Ascending aorta (tissue), 2 donors: Measurements from ENCODE around the gene SLC41A3. TPM values are rescaled to one million over a fixed set of nuclear protein-coding genes. Genes with fewer than 3 reads are reported as not detected.
A peak's percentile ranks its signal among the peaks of the same experiment; 100 is the strongest.

Source experiments
- DNase-seq, 2 donors: peaks; one replicate each; pipeline ENCODE4 v3.0.0-alpha.2; 2019; ENCODE audit warnings: low spot score in 2 of 2
- H3K27ac ChIP-seq, 2 donors: fragments of 200-600 bp; sonication (generic); one replicate each; pipeline ENCODE4 v1.5.1; 2016 to 2017; ENCODE audit warnings: mild to moderate bottlenecking in 1 of 2
- H3K27me3 ChIP-seq: fragments of 200-600 bp; sonication (generic); one replicate; pipeline ENCODE4 v1.5.1; 2017
- H3K36me3 ChIP-seq, 2 donors: fragments of 200-600 bp; sonication (generic); one replicate each; pipeline ENCODE4 v1.5.1; 2016
- H3K4me1 ChIP-seq, 2 donors: fragments of 200-600 bp; sonication (generic); one replicate each; pipeline ENCODE4 v1.5.1; 2016 to 2017; ENCODE audit warnings: mild to moderate bottlenecking in 1 of 2
- H3K4me3 ChIP-seq, 2 donors: fragments of 200-600 bp; sonication (generic); one replicate each; pipeline ENCODE4 v1.5.1; 2016 to 2017; ENCODE audit warnings: mild to moderate bottlenecking in 1 of 2
- H3K9me3 ChIP-seq, 2 donors: fragments of 200-600 bp; sonication (generic); one replicate each; pipeline ENCODE4 v1.5.1; 2016
- CTCF ChIP-seq, 3 experiments: fragments of 200-600 bp in 2 of 3; fragments of 450-650 bp in 1 of 3; sonication (generic) in 2 of 3; IDR thresholded peaks; one replicate each; pipeline ENCODE4 v1.5.1; 2016 to 2019; ENCODE audit warnings: antibody characterized with exemption in 3 of 3, mild to moderate bottlenecking in 1 of 3, moderate library complexity in 1 of 3
- intact Hi-C: fragments of 100-400 bp; cut with DNase I; formaldehyde crosslinking; loops from one replicate; pipeline ENCODE4 v1.15.1; 2023
- total RNA-seq: library from RNA; depleted of rRNA; stranded (reverse); fragments of >200 nt; gene quantifications from one replicate; pipeline ENCODE4 v1.1.0, GENCODE V29; 2016

The SLC41A3 gene
- total RNA-seq, 1 donor from 2014 or later = 111 TPM

DNA sequence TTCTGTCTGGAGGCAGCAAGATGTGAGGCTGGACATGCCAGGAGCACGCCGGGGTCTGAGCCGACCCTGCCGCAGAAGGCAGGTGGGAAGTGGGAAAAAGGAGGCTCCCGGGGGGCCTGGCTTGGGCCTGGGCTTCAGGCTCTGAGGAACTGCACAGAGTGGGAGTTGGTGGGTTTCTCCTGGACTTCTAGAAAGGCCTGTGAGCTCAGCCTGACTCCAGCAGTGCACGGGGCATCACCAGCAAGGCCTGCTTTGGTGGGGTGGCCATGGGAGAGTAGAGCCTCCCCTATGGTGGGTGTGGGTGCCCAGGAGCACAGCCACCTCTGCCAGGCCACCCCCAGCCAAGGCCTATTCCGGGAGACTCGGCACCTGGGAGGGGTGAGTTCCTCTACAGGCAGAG lies 18.1 kb upstream of the SLC41A3 start:
- Histone ChIP-seq H3K27ac (peak overlapping the region; percentile 96 to 98), H3K4me3 (no peak overlapping the region), H3K9me3 (no peaks in the 10 kb centered on the region), H3K36me3 (peaks cover 8 to 23% of the 10 kb centered on the region in 2 donors), H3K27me3 (no peaks in the 10 kb centered on the region), H3K4me1 (peaks cover 24 to 46% of the 10 kb centered on the region in 2 donors)
- no peak for TF ChIP-seq CTCF (IDR thresholded peaks at IDR 0.05)
- no peak for DNase-seq
- intact Hi-C loops = loop anchor here (2.0 to 5.0 kb wide), 3 partner anchors 79 to 375 kb away; partner anchors contain the start of genes ALDH1L1 and ZXDC

DNA sequence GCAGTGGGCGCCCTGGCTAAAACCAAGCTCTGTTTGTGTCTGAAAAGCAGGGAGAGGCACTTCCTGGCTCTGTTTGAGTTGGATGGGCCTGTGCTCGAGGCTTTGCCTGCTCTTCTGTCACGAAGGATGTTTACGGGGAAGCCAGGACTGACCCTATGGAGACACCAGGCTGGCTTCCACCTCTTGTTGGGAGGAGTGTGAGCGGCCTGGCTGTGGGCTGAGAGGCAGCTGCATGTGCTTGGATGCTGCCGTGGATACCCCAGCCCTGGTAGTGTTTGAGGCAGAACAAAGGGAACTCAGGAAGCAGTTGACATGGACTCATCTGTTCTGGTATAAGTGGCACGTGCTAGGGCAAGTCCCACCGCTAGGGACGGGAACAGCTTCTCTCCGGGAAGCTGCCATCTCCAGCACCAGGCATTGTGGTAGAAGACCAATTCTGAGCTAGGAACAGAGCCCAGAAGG lies 17.6 kb upstream of the SLC41A3 start:
- Histone ChIP-seq H3K9me3 (no peaks in the 10 kb centered on the region), H3K4me3 (peak overlapping the region in 1 of 2 donors; percentile 48), H3K27ac (peak overlapping the region; percentile 96 to 98), H3K27me3 (no peaks in the 10 kb centered on the region), H3K36me3 (peaks cover 8 to 19% of the 10 kb centered on the region in 2 donors), H3K4me1 (peaks cover 24 to 46% of the 10 kb centered on the region in 2 donors)
- intact Hi-C loops = loop anchor here (1.0 to 5.0 kb wide), 4 partner anchors 17 to 376 kb away; partner anchors contain the start of genes SLC41A3 and ZXDC
- TF ChIP-seq CTCF (IDR thresholded peaks at IDR 0.05) = no peak
- DNase-seq = no peak

GRCh38 chr3:126100634-126101301 lies 16.8 kb upstream of the SLC41A3 start:
- Histone ChIP-seq H3K36me3 (peaks cover 6 to 11% of the 10 kb centered on the region in 2 donors), H3K4me1 (peaks cover 24 to 46% of the 10 kb centered on the region in 2 donors), H3K27me3 (no peaks in the 10 kb centered on the region), H3K27ac (peak overlapping the region; percentile 96 to 98), H3K4me3 (peak overlapping the region in 1 of 2 donors; percentile 48), H3K9me3 (no peaks in the 10 kb centered on the region)
- intact Hi-C loops = loop anchor here (1.0 to 5.0 kb wide), 4 partner anchors 16 to 377 kb away; partner anchors contain the start of genes SLC41A3 and ZXDC
- peak in 1 of 2 donors; percentile 86 for DNase-seq
- no peak for TF ChIP-seq CTCF (IDR thresholded peaks at IDR 0.05)

GRCh38 chr3:126100269-126100633 lies 16.3 kb upstream of the SLC41A3 start:
- Histone ChIP-seq H3K9me3 (no peaks in the 10 kb centered on the region), H3K4me1 (peaks cover 24 to 46% of the 10 kb centered on the region in 2 donors), H3K4me3 (peak overlapping the region in 1 of 2 donors; percentile 48), H3K27me3 (no peaks in the 10 kb centered on the region), H3K27ac (peak overlapping the region; percentile 96 to 98), H3K36me3 (peaks cover under 1 to 6% of the 10 kb centered on the region in 2 donors)
- no peak for TF ChIP-seq CTCF (IDR thresholded peaks at IDR 0.05)
- DNase-seq = no peak
- intact Hi-C loops = loop anchor here (2.0 to 5.0 kb wide), 3 partner anchors 109 to 377 kb away; partner anchors contain the start of gene ZXDC

- no peak for TF ChIP-seq CTCF (IDR thresholded peaks at IDR 0.05)
- peak overlapping the region; percentile 66 to 96 for H3K27ac ChIP-seq
- H3K27me3 ChIP-seq = no peaks in the 10 kb centered on the region
- no peak for DNase-seq
- H3K4me1 ChIP-seq = peaks cover 24 to 44% of the 10 kb centered on the region in 2 donors
- intact Hi-C loops = no loop called here
- H3K36me3 ChIP-seq = no peaks in the 10 kb centered on the region
- H3K9me3 ChIP-seq = no peaks in the 10 kb centered on the region
- H3K4me3 ChIP-seq = no peak overlapping the region
Measured at GRCh38 chr3:126098391-126098858, 14.5 kb upstream of the SLC41A3 start.
